ENCODE measurements around the gene KCNIP4.

- no peak for TF ChIP-seq CTCF (conservative IDR thresholded peaks at IDR 0.05; ENCODE audit: low read length)
- TF ChIP-seq EZH2phosphoT487 (IDR thresholded peaks at IDR 0.05; ENCODE audit: borderline replicate concordance) = no peak
Measured at GRCh38 chr4:21893136-21893535, 55.4 kb downstream of the KCNIP4 start.
